GM19035 (cell line): Measurements from ENCODE around the gene CLEC4M.
A peak's percentile ranks its signal among the peaks of the same experiment; 100 is the strongest.
"Not testable (repeated sequence)": the region's sequence is repeated elsewhere in the genome, so short reads cannot be mapped to it uniquely, and the experiment has no call there.

ENCODE experiments used
- ATAC-seq: cut with Tn5 transposase; IDR thresholded peaks from one replicate; pipeline ENCODE4 v1.9.1; 2021; ENCODE audit not compliant: unreplicated experiment

Gene CLEC4M

DNA sequence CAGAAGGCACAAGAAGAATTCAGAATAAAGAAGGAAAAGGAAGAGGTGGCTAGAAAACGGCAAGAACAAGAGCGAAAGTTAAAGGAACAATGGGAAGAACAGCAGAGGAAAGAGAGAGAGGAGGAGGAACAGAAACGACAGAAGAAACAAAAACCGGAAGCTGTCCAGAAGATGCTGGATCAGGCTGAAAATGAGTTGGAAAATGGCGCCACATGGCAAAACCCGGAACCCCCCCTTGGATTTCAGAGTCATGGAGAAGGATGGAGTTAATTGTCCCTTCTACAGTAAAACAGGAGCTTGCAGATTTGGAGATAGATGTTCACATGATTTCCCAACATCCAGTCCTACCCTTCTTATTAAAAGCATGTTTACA is 22.4 kb upstream of the CLEC4M start:
- ATAC-seq: no peak

DNA sequence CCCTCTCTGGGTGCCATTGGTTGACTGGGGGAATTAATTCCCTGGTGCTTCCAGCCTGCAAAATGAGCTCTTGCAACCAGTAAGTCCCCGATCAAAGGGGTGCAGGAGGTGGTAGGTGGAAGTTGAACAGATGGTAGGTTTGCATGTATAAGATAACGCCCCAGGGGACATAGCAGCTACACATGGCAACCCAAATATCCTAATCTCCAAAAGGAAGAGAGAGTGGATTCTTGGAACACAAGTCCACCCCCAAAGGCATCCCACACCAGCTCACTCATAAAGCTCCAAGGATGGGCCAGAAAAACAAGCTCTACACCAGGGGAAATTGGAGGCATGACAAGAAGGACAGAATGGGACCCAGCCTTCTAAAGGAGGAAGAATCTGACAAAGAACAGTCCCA is 20.5 kb upstream of the CLEC4M start:
- ATAC-seq: no peak

DNA sequence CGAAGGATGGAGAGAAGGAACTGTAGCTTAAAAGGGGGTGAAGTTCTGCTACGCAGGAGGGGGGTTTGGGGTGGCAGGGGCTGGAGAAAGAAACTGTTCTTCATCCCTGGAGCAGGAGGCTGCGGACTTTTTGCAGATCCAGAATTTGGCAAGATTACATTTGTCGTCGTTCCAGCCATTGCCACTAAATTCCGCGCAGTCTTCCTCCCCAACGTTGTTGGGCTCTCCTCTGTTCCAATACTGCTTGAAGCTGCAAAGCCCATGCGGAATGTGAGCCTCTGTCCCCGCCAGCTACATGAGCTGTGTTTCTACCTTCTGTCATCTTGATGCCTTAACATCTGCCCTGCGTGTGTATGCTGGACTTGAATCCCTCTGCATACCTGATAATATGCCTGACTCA is 20.1 kb upstream of the CLEC4M start:
- ATAC-seq: no peak

DNA sequence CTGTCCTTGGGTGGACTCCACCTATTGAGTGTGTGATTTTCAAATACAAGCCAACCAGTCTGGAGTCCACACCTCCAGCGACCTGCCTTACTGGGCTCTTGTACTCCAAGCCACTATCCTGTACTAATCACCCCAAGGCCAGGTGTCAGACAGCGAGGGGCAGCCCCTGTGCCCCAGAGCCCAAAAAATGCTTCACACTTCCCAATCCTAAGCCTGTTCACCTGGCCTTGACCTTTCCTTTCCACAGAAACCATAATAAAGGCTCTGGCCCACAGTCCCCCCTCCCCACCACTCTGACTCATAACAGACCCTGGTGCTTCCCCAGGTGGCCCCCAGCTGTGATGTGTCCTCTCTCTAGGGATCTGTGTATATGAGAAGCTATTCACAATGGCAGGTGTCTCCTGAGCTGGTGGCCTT is 19.6 kb upstream of the CLEC4M start:
- ATAC-seq: peak; percentile 52

DNA sequence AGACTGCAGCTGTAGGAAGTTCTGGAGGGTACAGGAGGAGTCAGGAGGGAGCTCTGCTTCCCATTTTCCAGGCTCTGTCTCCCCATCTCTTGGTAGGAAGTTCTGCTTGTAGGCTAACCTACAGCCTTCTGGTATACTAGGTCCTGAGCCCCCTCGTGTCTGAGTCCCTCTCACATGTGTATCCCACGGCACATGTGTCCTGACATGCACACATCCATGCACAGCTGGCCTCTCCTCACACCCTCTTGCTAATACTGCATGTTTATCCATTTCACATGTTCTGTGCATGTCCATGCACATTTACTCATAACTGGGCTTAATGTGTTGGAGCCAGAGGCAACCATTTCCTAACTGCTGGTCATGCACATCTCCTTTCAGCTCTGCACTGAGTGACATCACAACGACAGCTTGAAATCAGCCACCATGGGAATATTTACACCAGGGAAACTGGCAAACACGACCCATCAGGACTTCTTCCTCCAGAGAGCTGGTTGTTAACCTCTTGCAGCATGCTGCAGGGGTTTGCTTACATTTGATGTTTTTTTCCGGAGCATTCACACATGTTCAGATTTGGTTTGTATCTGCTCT is 18.8 kb upstream of the CLEC4M start:
- no peak for ATAC-seq

DNA sequence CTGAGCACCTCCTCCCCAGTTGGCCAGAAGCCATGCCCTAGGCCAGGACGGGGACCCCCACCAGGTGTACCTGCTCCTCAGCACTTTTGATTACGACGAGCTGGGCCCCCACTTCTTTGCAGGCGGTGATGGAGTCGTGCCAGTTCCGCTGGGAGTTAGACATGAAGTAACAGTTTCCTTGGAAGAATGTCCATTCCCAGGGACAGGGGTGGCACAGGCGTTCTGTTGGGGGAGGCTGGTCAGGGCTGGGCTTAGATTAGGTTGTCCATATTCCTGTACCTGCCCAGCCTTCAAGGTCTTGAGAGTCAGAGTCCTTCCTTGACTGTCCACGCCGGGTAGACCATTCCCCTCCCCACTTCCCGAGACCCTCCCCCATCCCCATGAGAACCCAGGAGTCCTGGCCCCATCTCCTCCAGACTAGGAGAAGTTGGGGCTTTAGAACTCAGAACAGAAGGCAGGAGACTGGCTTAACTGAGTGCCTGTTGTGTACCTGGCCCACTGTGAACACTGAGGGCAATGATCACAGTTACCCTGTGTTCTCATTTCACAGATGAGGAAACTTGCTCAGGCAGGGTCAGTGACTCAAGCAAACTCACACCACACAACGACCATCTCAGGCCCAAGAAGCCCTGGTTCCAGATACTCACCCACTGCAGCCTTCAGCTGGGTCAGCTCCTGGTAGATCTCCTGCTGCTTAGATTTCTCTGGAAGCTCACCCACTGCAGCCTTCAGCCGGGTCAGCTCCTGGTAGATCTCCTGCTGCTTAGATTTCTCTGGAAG is 18.0 kb upstream of the CLEC4M start:
- no peak for ATAC-seq

DNA sequence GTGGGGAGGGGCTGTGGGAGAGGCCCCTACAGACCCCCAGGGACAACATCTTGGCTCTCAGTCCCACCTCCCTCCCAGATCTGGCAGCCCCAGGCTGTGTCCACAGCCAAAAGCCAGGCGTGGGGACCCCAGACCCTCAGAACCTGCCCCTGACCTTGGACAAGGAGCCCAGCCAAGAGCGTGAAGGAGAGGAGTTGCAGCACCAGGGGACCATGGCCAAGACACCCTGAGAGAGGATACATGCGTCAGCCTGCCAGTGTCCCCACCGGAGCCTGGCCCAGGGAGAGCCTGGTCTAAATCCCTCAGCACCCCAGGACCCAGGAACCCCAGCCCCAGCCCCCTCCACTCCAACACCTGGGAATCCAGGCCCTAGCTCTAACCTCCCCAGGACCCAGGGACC is 16.7 kb upstream of the CLEC4M start:
- not testable (repeated sequence) for ATAC-seq

DNA sequence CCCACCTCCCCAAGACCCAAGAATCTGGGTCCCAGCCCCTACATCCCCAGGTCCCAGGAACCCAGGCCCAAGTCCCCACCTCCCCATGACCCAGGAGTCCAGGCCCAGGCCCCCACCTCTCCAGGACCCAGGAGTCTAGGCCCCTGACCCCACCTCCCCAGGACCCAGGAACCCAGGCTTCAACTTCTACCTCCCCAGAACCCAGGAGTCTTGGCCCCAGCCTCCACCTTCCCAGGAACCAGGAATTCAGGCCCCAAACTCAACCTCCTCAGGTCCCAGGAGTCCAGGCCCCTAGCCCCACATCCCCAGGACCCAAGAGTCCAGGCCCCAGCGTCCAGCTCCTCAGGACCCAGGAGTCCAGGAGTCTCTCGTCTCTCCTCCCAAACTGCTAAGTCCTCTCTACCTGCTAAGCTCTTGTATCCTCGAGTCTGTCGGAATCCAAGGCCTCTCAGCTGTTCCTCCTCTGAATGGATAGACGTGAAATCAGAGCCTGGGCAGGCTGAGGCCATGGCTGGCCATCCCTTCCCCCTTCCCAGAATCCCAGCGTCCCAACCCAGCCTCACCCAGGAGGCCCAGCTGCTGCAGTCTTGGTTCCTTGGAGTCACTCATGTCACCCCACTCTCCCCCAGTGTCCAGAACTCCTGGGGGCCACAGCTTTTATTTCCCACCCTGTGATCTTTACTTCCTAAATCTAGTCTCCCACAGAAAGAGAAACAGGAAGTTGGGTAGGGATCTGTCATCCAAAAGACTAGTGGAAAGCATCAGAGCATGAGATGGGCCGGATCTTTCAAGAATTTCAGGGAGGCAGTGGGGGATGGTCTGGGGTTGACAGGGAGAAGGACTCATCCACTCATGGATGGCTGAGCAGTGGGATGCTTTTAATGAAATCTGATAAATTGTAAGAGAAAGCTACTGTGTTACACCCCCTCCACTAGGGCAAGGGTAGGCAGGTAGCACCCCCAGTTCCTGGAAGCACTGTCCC is 15.8 kb upstream of the CLEC4M start, which contains the start of gene CD209:
CD209 (minus strand) TSS at position 632 of the 982 bp plus-strand sequence; CDS start at position 609, 23 bp downstream.
- ATAC-seq: no peak

DNA sequence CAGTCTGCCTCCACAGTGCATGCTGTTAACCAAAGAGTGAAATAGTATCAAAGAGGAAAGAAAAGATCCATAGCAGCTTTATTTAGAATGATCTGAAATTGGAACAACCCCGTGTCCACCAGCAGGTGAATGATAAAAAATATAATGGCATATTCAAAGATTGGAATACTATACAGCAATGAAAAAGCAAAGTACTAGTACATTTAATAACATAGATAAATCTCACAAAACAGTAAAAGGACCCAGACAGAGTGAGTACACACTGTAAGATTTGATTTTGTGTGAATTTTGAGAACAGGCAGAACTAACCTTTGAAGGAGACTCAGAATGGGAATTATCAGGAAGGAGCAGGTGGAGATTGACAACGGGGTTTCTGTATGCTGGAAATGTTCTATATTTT is 14.9 kb upstream of the CLEC4M start:
- no peak for ATAC-seq

DNA sequence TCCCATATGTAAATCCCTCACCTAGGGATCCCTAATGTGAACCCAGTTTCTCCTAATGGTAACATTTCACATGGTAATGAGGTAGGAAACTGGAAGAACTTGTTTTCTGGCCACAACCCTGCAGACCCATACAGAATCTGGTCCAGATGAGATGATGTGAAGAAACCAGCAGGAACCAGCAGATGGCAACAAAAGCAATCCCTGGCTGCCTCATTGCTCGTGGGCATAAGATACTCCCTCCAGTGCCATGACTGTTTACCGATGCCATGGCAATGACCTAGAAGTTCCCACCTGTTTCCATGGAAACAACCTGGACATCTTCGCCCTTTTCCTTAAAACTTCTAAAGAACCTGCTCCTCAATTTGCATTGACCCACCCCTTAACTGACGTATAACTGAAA is 14.3 kb upstream of the CLEC4M start:
- ATAC-seq: no peak

DNA sequence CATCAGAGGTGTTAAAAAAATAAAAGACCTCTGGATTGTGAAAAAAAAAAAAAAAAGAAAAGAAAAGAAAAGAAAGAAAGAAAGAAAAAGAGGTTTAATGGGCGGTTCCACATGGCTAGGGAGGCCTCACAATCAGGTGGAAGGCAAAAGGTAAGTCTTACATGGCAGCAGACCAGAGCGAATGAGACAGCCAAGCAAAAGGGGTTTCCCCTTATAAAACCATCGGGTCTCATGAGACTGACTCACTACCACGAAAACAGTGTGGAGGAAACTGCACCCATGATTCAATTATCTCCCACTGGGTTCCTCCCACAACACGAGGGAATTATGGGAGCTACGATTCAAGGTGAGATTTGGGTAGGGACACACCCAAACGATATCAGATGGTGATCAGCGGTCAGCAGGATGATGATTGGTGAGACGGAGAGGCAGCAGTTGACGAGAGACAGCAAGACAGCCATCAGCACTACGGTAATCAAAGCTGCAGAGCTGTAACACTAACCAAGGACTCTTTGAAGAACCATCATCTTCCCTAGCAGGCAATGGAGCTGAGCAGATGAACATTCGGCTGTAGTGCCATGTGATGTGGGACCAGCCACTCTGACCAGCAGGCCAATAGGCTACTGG is 11.8 kb upstream of the CLEC4M start:
- no peak for ATAC-seq

DNA sequence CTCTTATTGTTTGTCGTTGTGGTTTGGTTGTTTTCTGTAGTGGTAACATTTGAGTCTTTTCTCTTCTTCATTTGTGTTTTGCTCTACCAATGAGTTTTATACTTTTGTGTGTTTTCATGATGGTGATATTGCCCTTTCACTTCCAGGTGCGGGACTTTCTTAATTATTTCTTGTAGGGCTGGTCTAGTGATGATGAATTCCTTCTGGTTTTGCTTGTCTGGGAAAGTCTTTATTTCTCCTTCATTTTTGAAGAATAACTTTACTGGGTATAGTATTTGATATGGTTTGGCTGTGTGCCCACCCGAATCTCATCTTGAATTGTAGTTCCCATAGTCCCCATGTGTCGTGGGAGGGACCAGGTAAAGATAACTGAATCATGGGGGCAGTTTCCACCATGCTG is 6.8 kb upstream of the CLEC4M start:
- ATAC-seq: no peak

DNA sequence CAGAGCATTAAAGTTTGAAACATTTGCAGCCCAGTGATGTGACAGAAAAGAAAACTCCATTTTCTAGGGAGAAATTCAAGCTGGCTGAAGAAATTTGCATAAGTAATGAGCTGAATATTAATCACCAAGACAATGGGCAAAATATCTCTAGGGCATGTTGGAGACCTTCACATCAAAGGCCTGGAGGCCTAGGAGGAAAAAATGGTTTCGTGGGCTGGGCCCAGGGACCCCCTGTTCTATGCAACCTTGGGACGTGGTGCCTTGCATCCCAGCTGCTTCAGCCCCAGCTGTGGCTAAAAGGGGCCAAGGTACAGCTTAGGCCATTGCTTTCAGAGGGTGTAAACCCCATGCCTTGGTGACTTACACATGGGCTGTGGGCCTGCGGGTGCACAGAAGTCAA is 5.7 kb upstream of the CLEC4M start:
- no peak for ATAC-seq

DNA sequence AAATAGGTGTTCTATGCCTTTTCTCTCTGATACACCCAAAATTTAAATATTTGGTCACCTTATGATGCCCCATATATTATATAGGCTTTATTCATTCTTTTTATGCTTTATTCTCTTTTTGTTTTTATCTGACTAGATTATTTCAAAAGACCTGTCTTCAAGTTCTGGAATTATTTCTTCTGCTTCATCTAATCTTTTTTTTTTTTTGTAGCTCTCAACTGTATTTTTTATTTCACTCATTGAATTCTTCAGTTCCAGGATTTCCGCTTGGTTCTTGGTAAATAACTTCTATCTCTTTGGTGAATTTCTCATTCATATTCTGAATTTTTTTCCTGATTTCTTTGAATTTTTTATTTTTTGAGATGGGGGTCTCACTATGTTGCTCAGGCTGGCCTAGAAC is 3.9 kb upstream of the CLEC4M start:
- no peak for ATAC-seq

DNA sequence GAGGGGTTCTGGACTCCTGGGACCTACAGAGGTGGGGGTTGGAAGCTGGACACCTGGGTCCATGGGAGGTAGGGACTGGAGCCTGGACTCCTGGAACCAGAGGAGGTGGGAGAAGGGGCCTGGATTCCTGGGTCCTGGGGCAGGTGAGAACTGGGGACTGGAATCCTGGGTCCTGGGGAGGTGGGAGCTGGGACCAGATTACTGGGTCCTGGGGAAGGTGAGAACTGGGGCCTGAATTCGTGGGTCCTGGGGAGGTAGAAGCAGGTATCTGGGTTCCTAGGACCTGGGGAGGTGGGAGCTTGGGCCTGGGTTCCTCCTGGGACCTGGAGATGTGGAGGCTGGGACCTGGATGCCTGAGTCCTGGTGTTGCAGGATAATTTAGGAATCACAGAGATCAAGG is 653 bp downstream of the CLEC4M start:
- no peak for ATAC-seq

DNA sequence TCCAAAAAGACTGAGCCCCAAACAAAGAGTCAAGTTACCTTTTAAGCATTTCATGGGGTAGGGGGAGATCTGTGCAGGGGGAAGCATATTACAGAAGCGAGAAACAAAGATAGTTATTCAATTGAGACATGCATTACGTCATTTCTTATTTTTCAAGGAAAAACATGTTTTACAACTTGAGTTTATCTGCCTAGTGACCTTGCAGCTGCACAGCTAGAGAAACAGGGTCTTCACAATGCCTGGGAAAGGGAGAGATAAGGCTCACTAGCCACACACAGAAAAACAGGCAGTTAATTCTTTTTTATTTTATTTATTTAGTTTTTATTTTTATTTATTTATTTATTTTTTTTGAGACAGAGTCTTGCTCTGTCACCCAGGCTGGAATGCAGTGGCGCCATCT is 1.1 kb downstream of the CLEC4M start:
- ATAC-seq: not testable (repeated sequence)

DNA sequence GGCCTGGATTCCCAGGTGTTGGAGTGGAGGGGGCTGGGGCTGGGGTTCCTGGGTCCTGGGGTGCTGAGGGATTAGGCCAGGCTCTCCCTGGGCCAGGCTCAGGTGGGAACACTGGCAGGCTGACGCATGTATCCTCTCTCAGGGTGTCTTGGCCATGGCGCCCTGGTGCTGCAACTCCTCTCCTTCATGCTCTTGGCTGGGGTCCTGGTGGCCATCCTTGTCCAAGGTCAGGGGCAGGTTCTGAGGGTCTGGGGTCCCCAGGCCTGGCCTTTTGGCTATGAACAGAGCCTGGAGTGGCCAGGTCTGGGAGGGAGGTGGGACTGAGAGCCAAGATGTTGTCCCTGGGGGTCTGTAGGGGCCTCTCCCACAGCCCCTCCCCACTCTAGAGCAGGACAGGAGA is 2.0 kb downstream of the CLEC4M start:
- not testable (repeated sequence) for ATAC-seq

DNA sequence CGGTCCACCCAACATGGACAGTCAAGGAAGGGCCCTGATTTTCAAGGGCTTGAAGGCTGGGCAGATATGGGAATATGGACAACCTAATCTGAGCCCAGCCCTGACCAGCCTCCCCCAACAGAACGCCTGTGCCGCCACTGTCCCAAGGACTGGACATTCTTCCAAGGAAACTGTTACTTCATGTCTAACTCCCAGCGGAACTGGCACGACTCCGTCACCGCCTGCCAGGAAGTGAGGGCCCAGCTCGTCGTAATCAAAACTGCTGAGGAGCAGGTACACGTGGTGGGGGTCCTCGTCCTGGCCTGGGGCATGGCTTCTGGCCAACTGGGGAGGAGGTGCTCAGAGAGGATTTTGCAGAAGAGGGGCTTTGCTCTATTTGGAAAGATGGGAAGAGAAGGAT is 3.5 kb downstream of the CLEC4M start:
- ATAC-seq: no peak

DNA sequence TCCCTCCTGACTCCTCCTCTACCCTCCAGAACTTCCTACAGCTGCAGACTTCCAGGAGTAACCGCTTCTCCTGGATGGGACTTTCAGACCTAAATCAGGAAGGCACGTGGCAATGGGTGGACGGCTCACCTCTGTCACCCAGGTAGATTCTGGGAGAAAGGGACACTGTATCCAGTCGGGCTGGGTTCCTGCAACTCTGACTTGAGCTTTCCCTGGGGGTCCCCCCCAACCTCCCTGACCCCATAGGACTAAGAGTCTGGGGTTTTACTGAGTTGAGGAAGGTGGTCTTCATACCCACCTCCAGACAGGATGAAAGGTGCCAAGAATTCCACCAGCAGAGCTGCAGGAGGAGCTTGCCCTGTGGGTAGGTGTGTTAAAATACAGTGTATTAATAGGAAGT is 4.4 kb downstream of the CLEC4M start:
- ATAC-seq: no peak

DNA sequence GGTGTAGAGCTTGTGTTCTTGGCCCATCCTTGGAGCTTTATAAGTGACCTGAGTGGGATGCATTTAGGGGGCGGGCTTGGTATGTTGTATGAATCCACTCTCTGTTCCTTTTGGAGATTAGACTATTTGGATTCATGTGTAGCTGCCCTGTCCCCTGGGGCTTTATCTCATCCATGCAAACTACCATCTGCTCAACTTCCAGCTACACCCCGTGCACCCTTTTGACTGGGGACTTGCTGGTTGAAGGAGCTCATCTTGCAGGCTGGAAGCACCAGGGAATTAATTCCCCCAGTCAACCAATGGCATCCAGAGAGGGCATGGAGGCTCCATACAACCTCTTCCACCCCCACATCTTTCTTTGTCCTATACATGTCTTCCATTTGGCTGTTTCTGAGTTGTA is 6.1 kb downstream of the CLEC4M start:
- ATAC-seq: no peak

DNA sequence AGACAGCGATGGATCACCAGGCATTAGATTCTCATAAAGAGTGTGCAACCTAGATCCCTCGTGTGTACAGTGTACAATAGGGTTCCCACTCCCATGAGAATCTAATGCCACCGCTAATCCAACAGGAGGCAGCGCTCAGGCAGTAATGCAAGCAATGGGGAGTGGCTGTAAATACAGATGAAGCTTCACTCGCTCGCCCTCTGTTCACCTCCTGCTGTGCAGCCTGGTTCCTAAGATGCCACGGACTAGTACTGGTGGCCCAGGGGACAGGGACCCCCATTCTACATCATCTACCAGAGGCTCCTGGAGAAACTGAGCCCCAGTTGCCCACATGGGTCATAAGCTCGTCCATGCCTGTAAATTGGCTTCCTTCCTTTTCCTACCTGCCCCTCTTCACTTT is 8.0 kb downstream of the CLEC4M start:
- ATAC-seq: no peak
